GM19395 (cell line): ENCODE measurements around the gene PHAF1.

Experiments used
- ATAC-seq: cut with Tn5 transposase; IDR thresholded peaks from one replicate; pipeline ENCODE4 v1.9.1; 2021; ENCODE audit warnings: mild to moderate bottlenecking, moderate library complexity; ENCODE audit not compliant: unreplicated experiment

Gene PHAF1

GRCh38 chr16:67109407-67110135, at the start of gene PHAF1:
TSS of gene PHAF1 (plus strand) at chr16:67109941. CDS start at chr16:67110176, 235 bp downstream.
- peak; percentile 79 for ATAC-seq

DNA sequence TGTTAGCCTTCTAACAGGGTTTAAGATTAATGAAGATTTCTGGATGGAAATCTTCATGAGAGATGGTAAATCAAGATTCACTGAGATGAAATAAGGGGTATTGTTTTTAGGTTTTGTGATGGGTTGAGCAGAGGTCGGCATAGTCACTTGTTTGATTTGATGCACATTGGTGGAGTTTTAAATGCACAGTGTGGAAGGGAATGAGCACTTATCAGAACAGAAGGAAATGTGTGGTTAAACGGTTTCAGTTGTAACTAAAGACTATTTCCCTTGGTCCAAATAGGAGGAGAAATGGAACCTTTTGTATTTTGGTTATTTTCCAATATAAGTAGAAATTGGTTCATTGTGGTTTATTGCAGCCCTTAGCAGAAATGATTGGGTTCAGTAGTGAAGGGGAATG, 46.7 kb upstream of the PHAF1 start:
- ATAC-seq = no peak

DNA sequence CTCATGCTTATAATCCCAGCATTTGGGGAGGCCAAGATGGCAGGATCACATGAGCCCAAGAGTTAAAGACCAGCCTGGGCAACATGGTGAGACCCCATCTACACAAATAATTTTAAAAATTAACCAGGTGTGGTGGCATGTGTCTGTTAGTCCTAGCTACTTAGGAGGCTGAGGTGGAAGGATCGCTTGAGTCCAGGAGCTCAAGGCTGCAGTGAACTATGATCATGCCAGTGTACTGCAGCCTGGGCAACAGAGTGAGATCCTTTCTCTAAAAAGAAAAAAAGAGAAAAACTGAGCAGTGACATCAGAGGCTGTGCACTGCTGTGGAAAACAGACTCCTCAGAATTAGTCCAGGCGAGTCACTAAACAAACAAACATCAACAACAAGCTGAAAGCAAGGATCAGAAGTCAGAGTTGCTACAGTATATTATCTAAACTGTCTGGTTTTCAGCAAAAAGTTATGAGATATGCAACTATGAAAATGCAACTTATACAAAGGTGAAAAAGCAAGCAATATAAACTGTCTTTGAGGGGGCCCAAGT, 41.5 kb upstream of the PHAF1 start:
- ATAC-seq = no peak

DNA sequence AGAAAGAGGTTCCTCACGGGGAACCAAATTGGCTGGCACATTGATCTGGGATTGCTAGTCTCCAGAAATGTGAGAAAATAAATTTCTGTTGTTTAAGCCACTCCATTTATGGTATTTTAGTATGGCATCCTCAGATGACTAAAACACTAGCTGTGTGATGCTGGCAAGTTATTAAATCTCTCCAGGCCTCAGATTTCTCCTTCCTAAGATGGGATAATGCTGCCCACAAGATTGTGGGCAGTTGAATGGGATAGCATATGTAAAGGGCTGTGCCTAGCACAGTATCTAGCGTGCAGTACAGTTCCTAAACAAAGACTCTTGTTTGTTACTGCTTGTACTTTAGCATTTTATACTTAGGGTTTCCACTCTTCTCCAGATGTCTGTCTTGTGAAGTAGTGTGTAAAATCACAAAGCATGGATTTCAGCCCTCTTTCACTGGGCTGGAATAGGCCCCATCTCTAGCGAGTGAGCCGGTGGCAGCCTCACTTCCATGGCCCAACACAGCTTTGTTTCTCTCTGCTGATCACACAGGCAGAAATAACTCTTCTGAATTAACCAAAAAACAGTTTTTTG, 38.2 kb upstream of the PHAF1 start:
- ATAC-seq = no peak

DNA sequence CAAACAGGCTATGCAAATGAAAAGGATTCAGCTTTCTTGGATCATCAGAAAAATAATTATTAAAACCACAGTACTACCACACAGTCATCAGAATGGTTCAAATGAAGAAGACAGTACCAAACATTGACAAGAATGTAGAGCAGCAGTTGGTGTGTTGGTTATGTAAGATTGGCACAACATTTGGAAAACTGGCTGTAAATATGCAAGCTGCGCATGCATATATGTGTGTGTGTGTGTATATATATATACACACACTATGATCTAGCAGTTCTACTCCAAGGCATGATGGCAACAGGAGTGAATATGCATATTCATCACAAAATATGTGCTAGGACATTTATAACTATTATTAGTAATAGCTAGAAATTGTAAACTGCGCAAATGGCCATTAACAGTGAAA, 34.4 kb upstream of the PHAF1 start:
- ATAC-seq = no peak

DNA sequence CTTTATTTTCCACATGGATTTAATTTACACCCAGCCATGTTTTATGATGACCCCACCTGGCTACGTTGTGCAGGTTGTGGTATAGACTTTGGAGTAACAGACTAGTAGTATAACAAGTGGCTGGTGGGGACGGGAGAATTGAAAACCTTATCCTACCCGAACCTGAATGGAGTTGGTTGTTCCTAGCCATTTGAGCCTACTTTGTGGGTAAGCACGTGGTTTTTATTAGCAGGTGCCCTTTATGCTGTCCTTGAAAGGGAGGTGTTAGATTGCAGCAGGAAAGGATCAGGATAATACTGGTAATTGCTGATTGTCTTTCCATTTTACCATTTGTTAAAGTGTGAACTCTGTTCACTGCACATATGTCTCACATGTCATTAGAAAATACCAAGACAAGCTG, 31.9 kb upstream of the PHAF1 start:
- ATAC-seq = no peak

DNA sequence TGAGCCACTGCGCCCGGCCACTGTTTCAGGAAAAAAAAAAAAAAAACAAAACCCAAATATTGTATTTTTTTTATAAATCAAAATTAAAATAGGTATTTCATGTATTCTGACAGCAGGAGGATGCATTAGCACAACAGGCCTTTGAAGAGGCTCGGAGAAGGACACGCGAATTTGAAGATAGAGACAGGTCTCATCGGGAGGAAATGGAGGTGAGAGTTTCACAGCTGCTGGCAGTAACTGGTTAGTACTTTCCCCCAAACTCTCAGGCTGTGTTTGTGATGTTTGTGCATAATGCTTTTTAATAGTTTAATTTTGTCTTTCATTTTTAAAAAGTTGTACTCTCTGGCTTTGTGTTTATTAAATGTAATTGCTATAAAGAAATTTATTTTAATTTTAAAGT, 27.6 kb upstream of the PHAF1 start:
- no peak for ATAC-seq

DNA sequence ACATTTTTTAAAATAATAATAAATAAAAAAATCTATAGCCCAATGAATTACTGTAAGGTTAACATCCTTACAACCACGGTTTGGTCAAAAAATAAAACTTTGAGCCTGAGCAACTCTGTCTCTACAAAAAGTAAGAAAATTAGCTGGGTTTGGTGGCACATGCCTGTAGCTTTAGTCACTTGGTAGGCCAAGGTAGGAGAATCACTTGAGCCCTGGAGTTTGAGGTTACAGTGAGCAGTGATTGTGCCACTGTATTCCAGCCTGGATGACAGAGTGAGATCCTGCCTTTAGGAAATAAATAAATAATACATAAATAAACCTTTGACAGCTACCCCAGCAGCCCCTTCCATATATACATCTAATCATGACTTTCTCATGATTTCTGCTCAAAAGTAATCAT, 26.9 kb upstream of the PHAF1 start:
- no peak for ATAC-seq

- peak; percentile 79 for ATAC-seq
These were observed 25.3 kb upstream of the PHAF1 start for GRCh38 chr16:67084345-67085028.

DNA sequence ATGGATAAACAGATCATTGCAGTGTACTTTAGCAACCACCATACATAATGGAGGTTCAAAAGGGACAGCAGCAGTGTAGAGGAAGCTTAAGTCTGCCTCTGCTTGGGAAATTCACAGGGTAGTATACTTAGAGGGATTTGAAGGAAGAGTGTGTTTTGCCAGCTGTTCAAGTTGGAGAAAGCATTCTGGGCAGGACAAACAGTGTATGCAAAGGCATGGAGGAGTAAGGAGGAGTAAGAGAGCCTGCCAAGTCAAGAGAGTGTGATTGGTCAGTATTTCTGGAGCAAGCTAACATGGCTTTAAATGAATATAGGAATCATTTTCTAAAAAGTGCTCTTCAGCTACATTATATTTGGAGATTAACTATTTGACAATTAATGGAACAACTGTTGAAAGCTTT, 22.9 kb upstream of the PHAF1 start:
- ATAC-seq = no peak

- ATAC-seq = no peak
These were observed 22.4 kb upstream of the PHAF1 start for GRCh38 chr16:67087291-67087690.

DNA sequence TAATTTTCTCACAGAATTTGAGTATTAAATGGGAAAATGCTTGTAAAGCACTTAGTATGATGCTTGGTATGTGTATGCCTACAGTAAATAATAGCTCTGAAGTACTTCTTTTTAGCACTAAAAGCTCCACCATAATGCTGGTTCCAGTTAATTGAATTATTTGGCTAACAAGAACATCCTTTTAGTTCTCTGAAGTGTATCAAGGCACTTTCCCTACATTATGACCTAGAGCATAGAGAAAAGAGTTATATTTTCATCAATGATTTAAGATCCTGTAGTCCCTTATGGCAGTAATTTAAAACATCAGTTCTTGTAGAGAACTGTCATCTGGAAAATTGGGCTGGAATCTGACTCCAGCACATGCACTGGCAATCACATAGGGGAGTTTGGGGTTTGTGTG, 21.9 kb upstream of the PHAF1 start:
- ATAC-seq = no peak

- ATAC-seq = no peak
These were observed 21.2 kb upstream of the PHAF1 start for GRCh38 chr16:67088551-67088950.

GRCh38 chr16:67089101-67089500, 20.6 kb upstream of the PHAF1 start:
- ATAC-seq = no peak

DNA sequence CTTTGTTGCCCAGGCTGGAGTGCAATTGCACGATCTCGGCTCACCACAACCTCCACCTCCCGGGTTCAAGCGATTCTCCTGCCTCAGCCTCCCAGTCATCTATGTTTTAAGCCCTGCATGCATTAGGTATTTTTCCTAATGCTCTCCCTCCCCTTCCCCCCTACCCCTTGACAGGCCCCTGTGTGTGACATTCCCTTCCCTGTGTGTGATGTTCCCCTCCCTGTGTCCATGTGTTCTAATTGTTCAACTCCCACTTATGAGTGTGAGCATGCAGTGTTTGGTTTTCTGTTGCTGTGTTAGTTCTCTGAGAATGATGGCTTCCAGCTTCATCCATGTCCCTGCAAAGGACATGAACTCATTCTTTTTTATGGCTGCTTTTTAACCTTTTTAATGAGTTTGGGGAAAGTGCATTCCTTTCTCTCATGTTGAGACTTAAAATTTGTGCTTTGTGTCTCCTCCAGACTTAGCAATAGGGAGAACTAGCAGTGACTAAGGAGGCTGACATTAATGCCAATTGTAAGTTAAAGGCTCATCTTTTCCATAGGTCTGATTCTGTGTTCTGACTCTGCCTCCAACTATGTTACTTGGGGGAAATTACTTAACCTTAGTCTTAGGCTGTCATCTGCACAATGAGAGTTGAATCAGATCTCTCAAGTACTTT, 17.7 kb upstream of the PHAF1 start:
- ATAC-seq = no peak

- ATAC-seq = no peak
These were observed 16.5 kb upstream of the PHAF1 start for GRCh38 chr16:67093098-67093726.

DNA sequence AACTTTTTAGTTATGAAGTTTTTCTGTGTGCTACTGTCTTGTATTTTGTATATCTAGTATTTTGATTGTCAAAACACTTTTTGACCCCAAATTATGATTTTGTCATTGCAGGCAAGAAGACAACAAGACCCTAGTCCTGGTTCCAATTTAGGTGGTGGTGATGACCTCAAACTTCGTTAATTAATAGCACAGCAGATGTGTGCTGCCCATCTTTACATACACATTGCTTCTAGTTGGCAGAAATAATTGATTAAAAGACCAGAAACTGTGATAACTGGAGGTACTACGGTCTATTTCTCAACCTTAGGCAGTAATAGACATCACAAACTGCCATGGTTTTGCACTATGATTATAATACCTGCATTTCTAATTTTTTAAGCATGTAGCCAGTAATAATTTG, 11.1 kb upstream of the PHAF1 start:
- ATAC-seq = no peak

DNA sequence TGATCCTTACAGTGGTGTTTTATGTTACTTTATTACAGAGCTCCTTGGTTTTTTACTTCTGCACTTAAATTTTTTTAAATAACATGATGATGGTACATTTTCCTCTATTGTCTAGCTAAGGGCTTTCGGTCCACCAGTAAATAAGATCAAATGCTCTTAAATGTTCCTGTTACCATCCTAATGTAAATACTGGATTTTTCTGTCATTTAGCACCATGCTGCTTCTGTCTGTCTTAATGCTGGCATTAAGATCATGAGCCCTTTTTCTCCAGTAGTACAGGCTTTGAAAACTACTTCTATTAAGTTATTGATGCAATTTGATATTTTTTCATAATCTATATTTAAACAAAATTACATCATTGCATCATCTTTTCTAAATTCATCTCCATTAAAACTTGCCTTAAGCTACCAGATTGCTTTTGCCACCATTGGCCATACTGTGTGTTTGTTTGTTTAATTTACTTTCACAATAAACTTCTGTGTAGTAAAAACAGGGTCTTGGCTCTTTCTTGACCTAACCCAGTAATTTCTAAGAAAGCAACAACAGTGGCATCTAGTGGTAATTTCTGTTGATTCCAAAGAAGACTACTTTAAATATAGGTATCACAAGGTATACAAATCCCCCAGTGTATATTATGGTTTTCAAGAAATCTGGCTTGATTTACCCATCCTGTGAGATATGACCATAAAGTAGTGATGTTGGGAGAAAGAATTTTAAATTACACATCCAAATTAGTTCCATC, 9.0 kb upstream of the PHAF1 start:
- no peak for ATAC-seq

DNA sequence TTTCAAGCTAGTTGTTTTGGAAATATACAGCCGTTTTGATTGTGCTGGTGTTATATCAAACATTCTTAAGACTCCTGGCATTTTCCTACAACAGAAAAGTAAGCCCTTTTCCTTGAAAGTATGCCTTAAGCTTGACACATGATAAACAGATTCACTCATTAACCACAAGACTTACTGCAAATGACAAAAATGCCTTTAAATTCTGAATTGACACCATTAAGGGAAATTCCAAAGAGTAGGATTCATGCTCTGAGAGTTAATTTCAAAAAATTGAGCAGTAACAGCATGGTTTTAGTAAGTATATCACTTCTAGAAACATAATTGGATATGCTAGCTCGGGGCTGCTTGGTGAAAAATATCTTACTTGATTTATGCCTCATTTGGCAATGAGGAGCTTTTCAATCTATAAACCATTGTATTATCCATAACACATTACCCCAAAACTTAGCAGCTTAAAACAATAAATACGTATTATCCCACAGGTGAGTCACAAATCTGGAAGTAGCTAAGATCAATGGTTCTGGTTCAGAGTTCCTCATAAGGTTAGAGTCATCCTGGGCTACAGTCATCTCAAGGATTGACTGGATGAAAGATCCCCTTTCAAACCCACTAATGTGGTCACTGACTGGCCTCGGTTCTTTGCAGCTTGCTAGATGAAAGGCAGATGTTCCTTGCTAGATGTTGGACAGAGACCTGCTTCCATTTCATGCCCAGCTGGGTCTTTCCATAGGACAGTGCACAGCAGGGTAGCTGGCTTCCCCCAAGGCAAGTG, 8.2 kb upstream of the PHAF1 start:
- ATAC-seq = no peak

GRCh38 chr16:67104061-67104460, 5.7 kb upstream of the PHAF1 start:
- ATAC-seq = no peak
